A549 (cell line): ENCODE measurements around the gene MKNK1. TPM values are rescaled to one million over a fixed set of nuclear protein-coding genes. Genes with fewer than 3 reads are reported as not detected.

Experiments
- ATAC-seq, 2 experiments: fragments of 200-7000 bp in 1 of 2; fragments of >200 bp in 1 of 2; cut with Nextera tagmentation in 1 of 2; cut with Tn5 transposase in 1 of 2; 3 replicates each; pipeline versions ENCODE4 v1.8.0 to v1.9.1; 2018 to 2020; ENCODE audit warnings: mild to moderate bottlenecking in 1 of 2, moderate library complexity in 1 of 2
- CTCF ChIA-PET: fragments of 300-600 bp; sonication (Branson Sonifier 250); formaldehyde crosslinking; extraction: SDS; loops from one replicate; lab custom pipeline; 2021; ENCODE audit warnings: antibody characterized with exemption, inconsistent platforms; lab: Yijun Ruan, JAX
- POLR2A ChIA-PET: fragments of 350-600 bp; formaldehyde crosslinking; extraction: SDS; loops from one replicate; lab custom pipeline; 2021; ENCODE audit warnings: antibody characterized with exemption, inconsistent platforms; lab: Yijun Ruan, JAX
- DNase-seq, 2 experiments: peaks; one replicate each; pipeline versions ENCODE4 v3.0.0 to v3.0.0-alpha.2; 2011 to 2016; ENCODE audit warnings: low read depth in 1 of 2, low spot score in 1 of 2
- FAIRE-seq: peaks from 2 replicates; lab custom pipeline; 2011; peaks lifted over from hg19 to GRCh38; lab: Jason Lieb, UNC
- H3K27ac ChIP-seq, 2 experiments: fragments of >200 bp; sonication (Bioruptor Twin); formaldehyde crosslinking; 3 replicates each; pipeline ENCODE4 v1.5.1; 2016 to 2017
- H3K4me1 ChIP-seq: fragments of >200 bp; sonication (Bioruptor Twin); formaldehyde crosslinking; 3 replicates; pipeline ENCODE4 v1.6.1; 2016
- H3K4me2 ChIP-seq: fragments of >200 bp; sonication (Bioruptor Twin); formaldehyde crosslinking; 3 replicates; pipeline ENCODE4 v1.6.1; 2016
- H3K4me3 ChIP-seq: fragments of >200 bp; sonication (Bioruptor Twin); formaldehyde crosslinking; 3 replicates; pipeline ENCODE4 v1.5.1; 2016
- H3K9me3 ChIP-seq: fragments of >200 bp; sonication (Bioruptor Twin); formaldehyde crosslinking; 3 replicates; pipeline ENCODE4 v1.6.1; 2016
- BCL3 ChIP-seq: fragments of >200 bp; sonication (Bioruptor Twin); formaldehyde crosslinking; IDR thresholded peaks from 3 replicates; pipeline ENCODE4 v1.6.1; 2016
- CBX8 ChIP-seq: fragments of 200-600 bp; sonication (generic); IDR thresholded peaks from 2 replicates; pipeline ENCODE4 v1.6.1; 2016
- CEBPB ChIP-seq, 2 experiments: fragments of >200 bp in 1 of 2; sonication (Bioruptor Twin) in 1 of 2; formaldehyde crosslinking in 1 of 2; IDR thresholded peaks; 2 replicates each; pipeline ENCODE4 v1.6.1; 2012 to 2016
- CHD4 ChIP-seq: fragments of 200-600 bp; sonication (generic); IDR thresholded peaks from 2 replicates; pipeline ENCODE4 v1.6.1; 2016; ENCODE audit warnings: antibody characterized with exemption, mild to moderate bottlenecking, borderline replicate concordance
- E2F6 ChIP-seq: IDR thresholded peaks from 2 replicates; pipeline ENCODE4 v1.6.1; 2012; ENCODE audit warnings: low read depth, borderline replicate concordance
- EHF ChIP-seq: fragments of 250-450 bp; sonication (Bioruptor Pico); IDR thresholded peaks from 2 replicates; pipeline ENCODE4 v1.5.0; 2020; ENCODE audit warnings: mild to moderate bottlenecking
- EP300 ChIP-seq, 2 experiments: fragments of >200 bp; sonication (Bioruptor Twin); formaldehyde crosslinking; IDR thresholded peaks; 2 replicates in 1 of 2; 3 replicates in 1 of 2; pipeline ENCODE4 v1.6.1; 2016 to 2017
- GATA3 ChIP-seq: IDR thresholded peaks from 2 replicates; pipeline ENCODE4 v1.6.1; 2012; ENCODE audit warnings: borderline replicate concordance
- HDAC2 ChIP-seq: fragments of 200-600 bp; sonication (generic); IDR thresholded peaks from 2 replicates; pipeline ENCODE4 v1.6.1; 2016
- HES2 ChIP-seq: fragments of >200 bp; sonication (Bioruptor Twin); formaldehyde crosslinking; IDR thresholded peaks from 2 replicates; pipeline ENCODE4 v1.6.1; 2016
- HMGXB4 ChIP-seq: fragments of 250-450 bp; sonication (Bioruptor Pico); IDR thresholded peaks from 2 replicates; pipeline ENCODE4 v1.5.0; 2021; ENCODE audit warnings: mild to moderate bottlenecking, moderate library complexity, borderline replicate concordance
- HOXB5 ChIP-seq: fragments of 250-450 bp; sonication (Bioruptor Pico); IDR thresholded peaks from 2 replicates; pipeline ENCODE4 v1.5.0; 2020; ENCODE audit warnings: mild to moderate bottlenecking, moderate library complexity
- KDM5A ChIP-seq: fragments of 200-600 bp; sonication (generic); IDR thresholded peaks from 2 replicates; pipeline ENCODE4 v1.6.1; 2016; ENCODE audit warnings: antibody characterized with exemption, mild to moderate bottlenecking
- MAX ChIP-seq: IDR thresholded peaks from 2 replicates; pipeline ENCODE4 v1.6.1; 2012
- PHF8 ChIP-seq: fragments of 200-600 bp; sonication (generic); IDR thresholded peaks from 2 replicates; pipeline ENCODE4 v1.6.1; 2016; ENCODE audit warnings: low read depth, mild to moderate bottlenecking, antibody characterized with exemption, moderate library complexity, borderline replicate concordance
- RCOR1 ChIP-seq: fragments of 150-350 bp; IDR thresholded peaks from 2 replicates; pipeline ENCODE4 v1.6.1; 2014; ENCODE audit warnings: antibody characterized with exemption, low read length, low read depth
- REST ChIP-seq: fragments of 200-600 bp; sonication (generic); IDR thresholded peaks from 2 replicates; pipeline ENCODE4 v1.6.1; 2016; ENCODE audit warnings: antibody characterized with exemption, mild to moderate bottlenecking, moderate library complexity
- RFX5 ChIP-seq: fragments of 450-650 bp; IDR thresholded peaks from 2 replicates; pipeline ENCODE4 v1.7.1; 2014; ENCODE audit warnings: antibody characterized with exemption, mild to moderate bottlenecking, moderate library complexity
- TFCP2L1 ChIP-seq: fragments of 250-450 bp; sonication (Bioruptor Pico); IDR thresholded peaks from 2 replicates; pipeline ENCODE4 v1.5.0; 2021; ENCODE audit warnings: mild to moderate bottlenecking
- TP53 ChIP-seq: fragments of 250-450 bp; sonication (Bioruptor Pico); IDR thresholded peaks from 2 replicates; pipeline ENCODE4 v1.5.0; 2021; ENCODE audit warnings: mild to moderate bottlenecking, moderate library complexity
- ZC3H11A ChIP-seq: fragments of 450-650 bp; IDR thresholded peaks from 2 replicates; pipeline ENCODE4 v1.6.1; 2014; ENCODE audit warnings: antibody characterized with exemption, mild to moderate bottlenecking
- ZFP36 ChIP-seq: fragments of 450-650 bp; IDR thresholded peaks from 2 replicates; pipeline ENCODE4 v1.6.1; 2014; ENCODE audit warnings: borderline replicate concordance; ENCODE audit not compliant: partially characterized antibody
- ZNF302 ChIP-seq: fragments of 250-450 bp; sonication (Bioruptor Pico); IDR thresholded peaks from 2 replicates; pipeline ENCODE4 v1.9.0; 2021; ENCODE audit warnings: inconsistent platforms, mild to moderate bottlenecking, moderate library complexity
- ZSCAN20 ChIP-seq: fragments of 250-450 bp; sonication (Bioruptor Pico); IDR thresholded peaks from 2 replicates; pipeline ENCODE4 v1.8.0; 2022; ENCODE audit warnings: mild to moderate bottlenecking, moderate library complexity
- WGBS: methylation state at CpG from one replicate; pipeline ENCODE4 v1.1.6; 2017; ENCODE audit errors: missing lambda C conversion rate; 5-methylcytosine and 5-hydroxymethylcytosine counted together
- polyA plus RNA-seq, 4 experiments: library from polyadenylated mRNA; depleted of rRNA in 3 of 4; stranded (reverse); fragments of >200 nt; fragmentation: RNase III in 1 of 4; extraction: RNeasy Plus Mini Kit Qiagen cat#74134 plus additional on column Dnase treatment in 1 of 4; gene quantifications; 2 replicates in 3 of 4; 3 replicates in 1 of 4; pipeline ENCODE4 v1.2.3, GENCODE V29; 2011 to 2017

The MKNK1 gene
- polyA plus RNA-seq, 2 of the 4 experiments (the other 2 are of a cell fraction) = 20.8 to 28.4 TPM

GRCh38 chr1:46510998-46511365, 93.1 kb downstream of the MKNK1 start:
- 100% methylated on average over 2 of the region's 8 CpGs for WGBS
- Histone ChIP-seq H3K4me1 (peaks cover 8% of the 10 kb centered on the region; the same call in 1 of the 3 replicates), H3K27ac (no peak overlapping the region), H3K4me3 (no peak overlapping the region), H3K9me3 (no peaks in the 10 kb centered on the region), H3K4me2 (no peak overlapping the region)
- ChIA-PET POLR2A (no interaction called here), CTCF (interaction anchor here (0.8 to 2.5 kb wide), 4 partner anchors 11 to 107 kb away, joined by 3 to 7 read pairs (median 4); no protein-coding TSS in a partner anchor)
- TF ChIP-seq HES2 = no peak
- TF ChIP-seq CHD4 = no peak
- TF ChIP-seq HDAC2 = no peak
- no peak for TF ChIP-seq CEBPB (IDR thresholded peaks at IDR 0.05)
- TF ChIP-seq ZNF302 (CRISPR knock-in tag) = no peak
- TF ChIP-seq PHF8 = no peak
- TF ChIP-seq E2F6 = no peak
- no peak for TF ChIP-seq RFX5
- ATAC-seq (no peak), FAIRE-seq (no peak), DNase-seq (no peak)

GRCh38 chr1:46510341-46510997, 93.6 kb downstream of the MKNK1 start:
- CTCF ChIA-PET = interaction anchor here (0.8 to 2.5 kb wide), 4 partner anchors 12 to 107 kb away, joined by 3 to 7 read pairs (median 4); no protein-coding TSS in a partner anchor
- no peak for FAIRE-seq
- WGBS = 91% methylated on average over 19 of the region's 19 CpGs
- H3K4me2 ChIP-seq = no peak overlapping the region
- no peaks in the 10 kb centered on the region for H3K9me3 ChIP-seq
- peaks cover 8% of the 10 kb centered on the region; the same call in 1 of the 3 replicates for H3K4me1 ChIP-seq
- H3K4me3 ChIP-seq = no peak overlapping the region
- no peak for DNase-seq
- TF ChIP-seq TFCP2L1 (CRISPR knock-in tag) (no peak), RCOR1 (no peak), EP300 (IDR thresholded peaks at IDR 0.05) (no peak), CEBPB (IDR thresholded peaks at IDR 0.05) (no peak), EHF (no peak), ZFP36 (no peak), TP53 (CRISPR knock-in tag) (no peak), ZC3H11A (no peak), HMGXB4 (CRISPR knock-in tag) (no peak), MAX (no peak), KDM5A (no peak), BCL3 (no peak), HOXB5 (CRISPR knock-in tag) (no peak), RFX5 (no peak), CBX8 (no peak), REST (no peak), GATA3 (no peak), ZSCAN20 (no peak)
- no peak overlapping the region for H3K27ac ChIP-seq
- POLR2A ChIA-PET = no interaction called here
- no peak for ATAC-seq
